ENCODE data around the gene PCDH15.
"Not testable (repeated sequence)": the region's sequence is repeated elsewhere in the genome, so short reads cannot be mapped to it uniquely, and the experiment has no call there.

The PCDH15 gene

GRCh38 chr10:54394598-54394997 lies 406.4 kb downstream of the PCDH15 start:
- not testable (repeated sequence) for DNase-seq (ENCODE audit: low read depth)

DNA sequence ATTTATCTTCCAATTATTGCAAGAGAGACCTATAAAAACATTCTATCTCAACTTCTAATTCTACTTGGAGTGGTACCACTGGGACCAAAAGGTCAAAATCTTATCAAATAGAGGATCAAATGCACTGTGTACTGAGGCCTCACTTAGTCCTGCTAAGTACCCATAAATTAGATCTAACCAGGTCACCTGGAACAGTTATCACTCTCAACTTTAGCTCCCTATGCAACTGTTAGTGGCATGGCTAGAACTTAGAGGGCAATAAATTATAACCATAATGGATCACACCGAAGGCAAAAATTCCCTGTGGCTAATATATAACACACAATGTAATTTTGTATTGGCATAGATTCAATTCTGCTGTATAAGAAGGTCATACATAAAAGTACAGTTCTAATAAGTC lies 428.9 kb downstream of the PCDH15 start:
- no peak for DNase-seq (ENCODE audit: low read depth)

GRCh38 chr10:54368984-54369383 lies 432.0 kb downstream of the PCDH15 start:
- DNase-seq (ENCODE audit: low read depth) = no peak

DNA sequence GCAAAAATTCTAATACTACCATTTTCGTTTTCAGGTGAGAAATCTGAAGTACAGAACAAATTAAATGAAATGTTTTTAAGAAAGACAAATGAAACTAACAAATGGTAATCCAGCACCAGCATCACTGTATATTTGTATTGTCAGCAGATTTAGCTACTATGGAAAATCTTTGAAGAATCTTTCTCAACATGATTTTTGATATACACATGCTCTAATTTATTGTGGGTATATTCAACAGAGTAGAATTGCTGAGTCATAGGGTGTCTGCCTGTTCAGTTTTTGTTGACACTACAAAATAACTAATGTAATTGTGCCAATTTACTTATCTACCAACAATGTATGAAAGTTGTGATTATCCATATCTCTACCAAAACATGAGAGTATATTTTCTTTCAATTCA lies 437.6 kb downstream of the PCDH15 start:
- no peak for DNase-seq (ENCODE audit: low read depth)

DNA sequence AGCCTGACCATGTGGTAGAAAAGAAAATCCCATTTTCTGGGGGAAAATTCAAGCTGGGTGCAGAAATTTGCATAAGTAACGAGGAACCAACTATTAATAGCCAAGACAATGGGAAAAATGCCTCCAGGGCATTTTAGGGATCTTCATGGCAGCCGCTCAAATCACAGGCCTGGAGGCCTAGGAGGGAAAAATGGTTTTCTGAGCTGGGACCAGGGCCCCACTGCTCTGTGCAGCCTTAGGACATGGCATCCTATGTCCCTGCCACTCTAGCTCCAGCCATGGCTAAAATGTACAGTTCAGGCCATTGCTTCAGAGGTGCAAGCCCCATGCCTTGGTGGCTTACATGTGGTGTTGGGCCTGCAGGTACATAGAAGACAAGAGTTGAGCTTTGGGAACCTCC lies 459.0 kb downstream of the PCDH15 start:
- DNase-seq (ENCODE audit: low read depth) = no peak

GRCh38 chr10:54335296-54335695 lies 465.7 kb downstream of the PCDH15 start:
- no peak for DNase-seq (ENCODE audit: low read depth)

GRCh38 chr10:54319341-54319740 lies 481.7 kb downstream of the PCDH15 start:
- no peak for DNase-seq (ENCODE audit: low read depth)

DNA sequence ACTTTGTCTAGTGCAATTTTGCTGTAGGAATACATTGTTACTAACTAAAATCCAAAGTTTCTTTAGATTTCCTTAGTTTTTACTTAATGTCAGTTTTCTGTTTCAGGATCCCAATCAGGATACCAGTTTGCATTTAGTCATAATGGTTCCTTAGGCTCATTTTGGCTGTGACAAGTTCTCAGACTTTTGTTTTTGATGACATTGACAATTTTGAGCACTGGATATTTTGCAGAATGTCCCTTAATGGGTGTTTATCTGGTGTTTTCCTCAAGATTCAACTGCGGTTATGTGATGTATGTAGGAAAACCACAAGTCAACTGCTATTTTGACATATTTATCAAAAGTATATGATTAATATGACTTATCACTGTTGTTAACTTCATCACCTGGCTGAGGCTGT lies 482.6 kb downstream of the PCDH15 start:
- no peak for DNase-seq (ENCODE audit: low read depth)

- no peak for DNase-seq (ENCODE audit: low read depth)
These were observed 486.6 kb downstream of the PCDH15 start for GRCh38 chr10:54314430-54314829.

DNA sequence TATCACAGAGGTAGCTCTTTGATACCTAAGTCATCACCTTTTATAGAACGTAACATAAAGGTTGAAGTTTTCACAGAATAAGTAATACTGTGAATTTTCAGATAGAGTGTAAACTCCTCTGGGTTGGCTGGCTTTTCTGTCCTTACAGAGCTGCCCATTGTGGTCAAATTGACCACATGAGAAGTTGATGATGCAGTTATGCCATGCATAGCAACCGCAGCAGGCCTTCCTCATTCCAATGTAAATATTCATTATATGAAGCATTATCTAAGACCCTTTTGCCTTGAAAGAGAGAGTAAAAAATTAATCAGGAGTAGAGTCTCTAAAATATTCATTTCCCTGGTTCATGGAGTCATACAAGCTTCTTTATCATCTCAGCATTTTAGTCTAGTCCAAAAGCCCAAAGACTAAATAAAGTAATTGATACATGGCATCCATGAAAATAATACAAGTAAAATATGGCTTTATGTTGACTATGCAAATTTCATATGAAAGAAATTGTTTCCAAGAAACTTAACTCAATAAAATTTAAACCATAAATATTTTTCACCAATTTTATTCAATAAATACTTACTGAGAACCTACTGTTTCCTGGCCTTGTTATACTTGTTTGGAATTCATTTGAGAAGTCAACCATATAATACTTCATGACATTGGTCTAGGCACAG lies 516.4 kb downstream of the PCDH15 start:
- no peak for DNase-seq (ENCODE audit: low read depth)

- DNase-seq (ENCODE audit: low read depth) = no peak
These were observed 519.0 kb downstream of the PCDH15 start for GRCh38 chr10:54282012-54282411.

- DNase-seq (ENCODE audit: low read depth) = no peak
These were observed 534.6 kb downstream of the PCDH15 start for GRCh38 chr10:54266395-54266794.

- DNase-seq (ENCODE audit: low read depth) = no peak
These were observed 538.3 kb downstream of the PCDH15 start for GRCh38 chr10:54262726-54263125.

GRCh38 chr10:54259104-54259503 lies 541.9 kb downstream of the PCDH15 start:
- DNase-seq (ENCODE audit: low read depth) = no peak

GRCh38 chr10:54234832-54235231 lies 566.2 kb downstream of the PCDH15 start:
- no peak for DNase-seq (ENCODE audit: low read depth)

- DNase-seq (ENCODE audit: low read depth) = no peak
These were observed 597.6 kb downstream of the PCDH15 start for GRCh38 chr10:54203401-54203800.

GRCh38 chr10:54198051-54198450 lies 603.0 kb downstream of the PCDH15 start:
- no peak for DNase-seq (ENCODE audit: low read depth)

GRCh38 chr10:54194806-54195205 lies 606.2 kb downstream of the PCDH15 start:
- DNase-seq (ENCODE audit: low read depth) = no peak

DNA sequence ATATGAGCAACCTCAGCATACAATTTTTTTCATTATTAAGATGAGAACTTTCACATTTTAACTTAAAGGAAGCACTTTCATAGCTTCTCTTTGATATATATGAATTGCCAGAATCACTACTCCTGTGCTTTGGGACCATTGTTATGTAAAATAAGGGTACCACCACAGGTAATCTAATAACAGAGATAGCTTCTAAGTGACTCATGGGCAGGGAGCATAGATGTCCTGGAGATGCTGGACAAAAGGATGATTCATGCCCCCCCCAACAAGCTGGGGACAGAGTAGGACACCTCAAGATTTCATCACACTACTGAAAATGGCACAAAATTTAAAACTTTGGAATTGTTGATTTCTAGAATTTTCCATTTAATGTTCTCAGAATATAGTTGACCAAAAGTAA lies 641.1 kb downstream of the PCDH15 start:
- no peak for DNase-seq (ENCODE audit: low read depth)

DNA sequence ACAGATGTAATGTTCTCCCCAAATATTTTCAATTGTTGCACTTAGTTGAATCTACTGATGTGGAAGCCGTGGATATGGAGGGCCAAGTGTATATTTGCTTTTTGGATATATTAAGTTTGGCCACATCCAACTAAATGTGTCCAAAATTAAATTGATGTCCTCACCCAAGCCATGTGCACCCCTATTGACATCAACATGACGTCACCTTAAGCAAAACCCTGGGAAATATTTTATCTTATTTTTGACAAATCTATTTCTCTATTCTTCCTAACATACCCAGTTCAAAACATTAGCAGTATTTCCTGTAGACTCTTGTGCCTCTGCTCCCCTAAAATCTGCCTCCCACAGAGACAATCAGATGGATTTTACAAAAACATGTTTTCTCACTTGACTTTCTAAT lies 652.5 kb downstream of the PCDH15 start:
- no peak for DNase-seq (ENCODE audit: low read depth)

GRCh38 chr10:54139819-54140428 lies 661.1 kb downstream of the PCDH15 start:
- no peak for DNase-seq (ENCODE audit: low read depth)

DNA sequence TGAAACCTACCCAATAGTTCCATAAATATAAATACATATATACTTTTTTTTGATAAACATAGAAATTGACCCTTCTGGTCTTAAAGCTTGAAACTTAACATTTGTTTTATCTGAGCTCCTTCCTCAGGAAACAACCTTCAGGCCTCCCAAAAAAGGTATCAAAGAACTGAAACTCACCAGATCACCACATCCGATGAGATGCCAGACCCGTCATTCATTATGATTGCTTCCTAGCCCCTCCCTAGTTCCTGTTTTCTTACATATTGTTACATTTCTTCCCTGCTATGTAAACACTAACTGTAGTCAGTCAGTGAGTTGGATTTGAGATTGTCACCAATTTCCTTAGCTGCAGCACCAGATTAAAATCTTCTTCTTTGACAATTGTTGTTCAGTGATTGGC lies 663.6 kb downstream of the PCDH15 start:
- no peak for DNase-seq (ENCODE audit: low read depth)

GRCh38 chr10:54133203-54133602 lies 667.8 kb downstream of the PCDH15 start:
- no peak for DNase-seq (ENCODE audit: low read depth)

- no peak for DNase-seq (ENCODE audit: low read depth)
These were observed 669.2 kb downstream of the PCDH15 start for GRCh38 chr10:54131833-54132232.

All from amniotic epithelial cell (primary cell).